Measurements from ENCODE around the gene RASD1.

The RASD1 gene

GRCh38 chr17:17511881-17512858 is 16.0 kb upstream of the RASD1 start:
- in situ Hi-C loops (cut with HindIII; ENCODE audit: low sequenced_read_pairs): no loop called here

DNA sequence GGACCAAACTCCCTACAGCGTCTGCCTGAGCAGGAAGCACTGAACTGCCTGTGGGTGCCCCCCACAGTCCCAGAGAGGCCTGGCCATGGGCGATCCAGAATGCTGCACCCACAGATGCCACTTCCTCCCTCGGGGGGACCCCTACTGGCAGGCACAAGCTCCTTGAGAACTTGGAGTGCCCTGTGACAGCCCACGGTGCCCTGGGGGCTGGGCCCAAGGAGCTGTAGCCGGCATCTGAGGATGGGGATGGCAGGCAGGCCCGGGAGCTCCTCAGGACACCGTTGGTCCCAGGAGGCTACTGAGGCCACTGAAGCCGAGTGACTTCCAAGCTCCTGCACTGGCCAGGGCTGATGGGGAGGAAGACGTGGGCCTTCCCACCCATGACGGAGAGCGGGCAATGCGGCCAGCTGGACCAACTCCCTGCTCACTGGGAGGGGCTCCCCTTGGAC is 15.1 kb upstream of the RASD1 start:
- in situ Hi-C loops (cut with HindIII; ENCODE audit: low sequenced_read_pairs): no loop called here

DNA sequence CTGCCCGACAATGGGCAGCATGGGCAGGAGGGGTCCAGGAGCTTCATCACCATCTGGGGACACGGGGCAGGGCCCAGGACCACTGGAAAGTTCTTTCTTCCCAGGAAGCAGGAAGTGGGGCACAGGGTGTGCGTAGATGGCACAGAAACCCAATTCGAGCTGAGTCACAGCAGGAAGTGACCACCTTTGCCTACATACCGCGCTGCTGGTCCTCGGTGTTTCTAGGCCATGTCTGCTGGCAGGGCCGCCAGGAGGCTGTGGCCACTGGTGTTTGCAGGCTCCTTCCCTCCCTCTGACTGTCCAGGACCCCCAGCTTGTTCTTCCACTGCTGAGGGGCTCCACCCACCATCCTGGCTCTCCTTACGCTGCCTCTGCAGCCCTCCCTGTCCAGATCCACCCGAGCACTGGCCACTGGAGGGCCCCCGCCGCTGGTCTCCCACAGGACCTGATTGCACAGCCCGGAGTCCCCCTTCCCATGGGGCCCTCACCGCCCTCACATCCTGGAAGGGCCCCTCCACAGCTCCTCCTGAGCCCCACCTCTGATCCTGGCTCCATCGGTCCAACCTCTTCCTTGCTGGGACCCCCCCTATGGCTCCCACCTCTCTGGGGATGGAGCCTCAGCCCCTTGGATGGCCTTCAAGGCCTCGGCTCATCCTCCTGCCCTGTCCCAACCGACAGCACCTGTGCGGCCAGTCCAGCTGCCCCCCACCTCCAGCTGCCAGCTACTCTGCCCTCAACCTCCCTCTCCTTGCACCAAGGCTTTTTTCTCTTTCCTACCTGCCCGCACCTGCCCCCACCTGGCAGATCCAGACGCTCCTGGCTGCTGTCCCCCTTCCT is 14.5 kb upstream of the RASD1 start:
- in situ Hi-C loops (cut with HindIII; ENCODE audit: low sequenced_read_pairs): no loop called here

GRCh38 chr17:17509601-17510425 is 13.6 kb upstream of the RASD1 start:
- in situ Hi-C loops (cut with HindIII; ENCODE audit: low sequenced_read_pairs): no loop called here

DNA sequence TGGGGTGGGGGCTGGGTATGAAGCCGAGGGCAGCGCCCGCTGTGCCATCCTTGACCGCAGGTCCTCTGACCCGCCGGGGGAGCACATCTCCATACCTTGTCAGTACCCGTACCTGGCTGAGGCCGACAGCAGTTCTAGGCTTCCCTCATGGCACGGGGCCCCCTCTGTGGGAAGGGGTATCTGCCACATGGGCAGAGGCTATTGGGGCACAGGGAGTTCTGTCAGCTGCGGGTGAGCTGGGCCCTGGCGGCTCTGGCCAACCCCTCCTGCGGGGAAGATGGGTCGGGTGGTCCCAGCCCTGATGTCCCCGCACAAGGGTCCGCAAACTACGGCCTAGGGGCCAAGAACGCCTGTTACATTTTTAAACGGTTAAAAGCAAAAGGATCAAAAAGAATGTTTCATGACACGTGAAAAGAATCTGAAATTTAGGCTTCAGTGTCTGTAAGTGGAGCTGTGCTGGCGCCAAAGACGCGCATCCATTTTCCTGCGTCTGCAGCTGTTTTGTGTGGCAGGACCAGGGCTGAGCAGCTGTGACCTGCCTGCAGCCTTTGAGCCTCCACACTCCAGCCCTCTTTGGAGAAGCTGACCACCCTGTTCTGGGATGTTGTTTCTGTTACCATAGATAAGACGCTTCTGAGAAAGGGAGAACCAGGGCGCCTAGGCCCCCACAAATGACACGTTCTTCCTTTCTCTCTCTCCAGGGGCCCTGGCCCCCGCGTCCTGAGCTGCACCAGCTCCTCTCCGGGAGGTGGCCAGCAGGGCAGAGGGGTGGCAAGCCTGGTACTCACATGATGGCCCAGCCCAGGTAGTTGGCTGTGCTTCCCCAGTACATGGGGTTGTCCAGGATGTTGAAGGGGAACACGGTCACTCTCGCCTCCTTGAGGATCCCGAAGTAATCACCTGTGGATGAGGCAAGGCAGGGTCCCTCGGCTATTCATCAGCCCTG is 12.7 kb upstream of the RASD1 start:
- in situ Hi-C loops (cut with HindIII; ENCODE audit: low sequenced_read_pairs): no loop called here

DNA sequence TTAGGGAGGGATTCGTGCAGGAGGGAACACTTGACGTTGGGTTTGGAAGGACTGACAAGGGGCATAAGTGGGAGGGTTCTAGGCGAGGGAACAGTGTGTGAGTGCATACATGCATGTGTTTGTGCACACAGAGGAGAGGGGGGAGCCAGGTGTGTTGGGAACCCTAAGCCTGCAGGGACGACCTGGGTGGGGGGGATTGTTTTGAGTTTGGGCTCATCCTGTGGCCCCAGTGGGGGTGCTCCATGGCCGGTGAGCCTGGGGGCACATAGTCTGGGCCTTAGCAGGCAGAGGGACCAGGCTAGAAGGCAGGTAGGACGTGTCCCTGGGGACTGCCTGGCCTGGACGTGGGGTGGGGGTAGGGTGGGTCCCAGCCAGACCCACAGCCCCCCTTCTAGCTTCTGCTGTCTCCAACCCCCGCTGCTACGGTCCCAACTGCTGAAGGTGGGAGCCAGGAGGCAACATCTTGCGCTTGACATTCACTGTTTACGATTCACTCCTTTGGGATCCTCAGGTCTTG is 11.9 kb upstream of the RASD1 start:
- in situ Hi-C loops (cut with HindIII; ENCODE audit: low sequenced_read_pairs): no loop called here

DNA sequence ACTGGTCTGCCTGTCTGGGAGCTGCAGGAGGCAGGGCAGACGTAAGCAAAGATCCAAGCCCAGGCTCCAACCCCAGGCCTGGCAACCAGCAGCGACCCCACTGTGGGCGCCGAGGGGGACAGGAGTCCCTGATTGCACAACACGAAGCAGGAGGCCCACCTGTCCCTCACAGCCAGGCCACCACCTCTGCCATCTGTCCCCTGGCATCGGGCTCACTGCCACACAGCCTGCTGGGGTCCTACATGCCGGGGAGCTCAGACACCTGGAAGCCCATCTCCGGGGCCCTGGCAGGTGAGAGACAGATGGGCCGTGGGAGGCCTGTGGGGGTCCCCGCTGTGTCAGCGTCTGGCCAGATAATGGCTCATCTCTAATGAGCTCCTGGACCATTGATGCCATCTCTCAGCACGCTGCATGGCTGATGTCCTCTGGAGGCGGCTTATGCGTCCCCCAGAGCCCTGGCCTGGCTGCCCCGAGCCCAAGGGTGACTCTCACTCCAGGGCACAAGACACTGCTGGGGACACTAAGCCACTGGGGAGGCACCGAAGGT is 11.3 kb upstream of the RASD1 start:
- in situ Hi-C loops (cut with HindIII; ENCODE audit: low sequenced_read_pairs): no loop called here

DNA sequence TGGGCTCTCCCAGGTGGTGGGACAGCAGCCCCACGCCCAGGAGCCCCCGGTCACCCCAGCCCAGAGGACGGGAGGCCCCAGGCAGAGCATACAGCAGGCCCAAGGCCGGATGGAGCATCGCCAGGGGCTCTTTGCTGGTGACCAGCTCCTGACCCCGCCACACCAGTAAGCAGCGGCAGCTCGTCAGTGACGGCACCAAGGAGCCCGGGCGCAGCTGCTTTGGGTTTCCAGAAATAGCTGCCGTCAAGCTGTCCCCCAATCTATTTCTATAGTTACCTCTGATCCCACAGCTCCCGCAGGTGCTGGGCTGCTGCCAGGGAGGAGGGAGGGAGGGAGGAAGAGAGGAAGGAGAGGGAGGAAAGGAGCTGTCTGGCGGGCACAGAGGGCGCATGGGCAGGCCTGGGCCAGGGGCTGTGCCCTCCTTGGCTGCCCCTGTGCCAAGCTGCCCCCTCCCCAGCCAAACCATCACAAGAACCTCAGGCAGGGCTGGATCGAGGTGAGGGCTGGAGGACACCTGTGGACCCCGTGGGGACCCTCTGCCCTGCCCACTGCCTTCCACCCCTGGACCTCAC is 10.8 kb upstream of the RASD1 start:
- in situ Hi-C loops (cut with HindIII; ENCODE audit: low sequenced_read_pairs): no loop called here

GRCh38 chr17:17506181-17506741 is 10.1 kb upstream of the RASD1 start:
- in situ Hi-C loops (cut with HindIII; ENCODE audit: low sequenced_read_pairs): no loop called here

GRCh38 chr17:17505610-17506171 is 9.5 kb upstream of the RASD1 start:
- in situ Hi-C loops (cut with HindIII; ENCODE audit: low sequenced_read_pairs): no loop called here

- in situ Hi-C loops (cut with HindIII; ENCODE audit: low sequenced_read_pairs): no loop called here
These were observed 9.0 kb upstream of the RASD1 start for GRCh38 chr17:17505151-17505550.

- in situ Hi-C loops (cut with HindIII; ENCODE audit: low sequenced_read_pairs): no loop called here
These were observed 8.3 kb upstream of the RASD1 start for GRCh38 chr17:17504341-17505140.

GRCh38 chr17:17503566-17504130 is 7.5 kb upstream of the RASD1 start:
- in situ Hi-C loops (cut with HindIII; ENCODE audit: low sequenced_read_pairs): no loop called here

- in situ Hi-C loops (cut with HindIII; ENCODE audit: low sequenced_read_pairs): no loop called here
These were observed 6.8 kb upstream of the RASD1 start for GRCh38 chr17:17502741-17503565.

GRCh38 chr17:17500999-17501605 is 4.9 kb upstream of the RASD1 start:
- in situ Hi-C loops (cut with HindIII; ENCODE audit: low sequenced_read_pairs): no loop called here
